ENCODE data around the gene SLC22A12. TPM values are rescaled to one million over a fixed set of nuclear protein-coding genes. Genes with fewer than 3 reads are reported as not detected.

The SLC22A12 gene
- total RNA-seq, 1 donor from 2014 or later, result not detected

DNA sequence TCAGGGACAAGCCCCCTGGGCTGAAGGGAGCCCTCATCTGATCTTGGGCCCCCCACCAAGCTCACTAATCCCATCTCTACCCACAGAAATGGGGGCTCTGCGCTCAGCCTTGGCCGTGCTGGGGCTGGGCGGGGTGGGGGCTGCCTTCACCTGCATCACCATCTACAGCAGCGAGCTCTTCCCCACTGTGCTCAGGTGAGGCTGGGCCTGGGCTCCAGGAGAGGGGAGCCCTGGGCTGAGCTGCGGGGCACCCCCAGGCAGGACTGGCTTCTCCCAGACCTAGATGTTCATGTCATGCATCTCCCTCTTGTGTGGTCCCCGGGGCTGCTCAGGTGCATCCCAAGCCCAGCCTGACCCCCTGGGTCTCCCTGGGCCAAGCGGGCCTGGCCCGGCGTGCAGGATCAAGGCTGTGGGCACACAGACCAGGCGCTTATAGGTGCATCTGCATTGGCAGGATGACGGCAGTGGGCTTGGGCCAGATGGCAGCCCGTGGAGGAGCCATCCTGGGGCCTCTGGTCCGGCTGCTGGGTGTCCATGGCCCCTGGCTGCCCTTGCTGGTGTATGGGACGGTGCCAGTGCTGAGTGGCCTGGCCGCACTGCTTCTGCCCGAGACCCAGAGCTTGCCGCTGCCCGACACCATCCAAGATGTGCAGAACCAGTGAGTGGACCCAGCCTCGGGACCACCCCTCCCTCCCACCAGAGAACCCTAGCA is 9.4 kb downstream of the SLC22A12 start:
- no peak for DNase-seq (ENCODE audit: low read depth)
- H3K4me3 ChIP-seq (ENCODE audit: low read depth, low read length), result no peak overlapping the region
- TF ChIP-seq, protein P1, sequence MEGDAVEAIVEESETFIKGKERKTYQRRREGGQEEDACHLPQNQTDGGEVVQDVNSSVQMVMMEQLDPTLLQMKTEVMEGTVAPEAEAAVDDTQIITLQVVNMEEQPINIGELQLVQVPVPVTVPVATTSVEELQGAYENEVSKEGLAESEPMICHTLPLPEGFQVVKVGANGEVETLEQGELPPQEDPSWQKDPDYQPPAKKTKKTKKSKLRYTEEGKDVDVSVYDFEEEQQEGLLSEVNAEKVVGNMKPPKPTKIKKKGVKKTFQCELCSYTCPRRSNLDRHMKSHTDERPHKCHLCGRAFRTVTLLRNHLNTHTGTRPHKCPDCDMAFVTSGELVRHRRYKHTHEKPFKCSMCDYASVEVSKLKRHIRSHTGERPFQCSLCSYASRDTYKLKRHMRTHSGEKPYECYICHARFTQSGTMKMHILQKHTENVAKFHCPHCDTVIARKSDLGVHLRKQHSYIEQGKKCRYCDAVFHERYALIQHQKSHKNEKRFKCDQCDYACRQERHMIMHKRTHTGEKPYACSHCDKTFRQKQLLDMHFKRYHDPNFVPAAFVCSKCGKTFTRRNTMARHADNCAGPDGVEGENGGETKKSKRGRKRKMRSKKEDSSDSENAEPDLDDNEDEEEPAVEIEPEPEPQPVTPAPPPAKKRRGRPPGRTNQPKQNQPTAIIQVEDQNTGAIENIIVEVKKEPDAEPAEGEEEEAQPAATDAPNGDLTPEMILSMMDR (conservative IDR thresholded peaks at IDR 0.05; ENCODE audit: low read depth, low read length), result no peak

- no peak for DNase-seq (ENCODE audit: low read depth)
- TF ChIP-seq, protein P1 (conservative IDR thresholded peaks at IDR 0.05; ENCODE audit: low read depth, low read length), result no peak
- H3K4me3 ChIP-seq (ENCODE audit: low read depth, low read length), result no peak overlapping the region
Observed at GRCh38 chr11:64601605-64602465, 10.8 kb downstream of the SLC22A12 start.

DNA sequence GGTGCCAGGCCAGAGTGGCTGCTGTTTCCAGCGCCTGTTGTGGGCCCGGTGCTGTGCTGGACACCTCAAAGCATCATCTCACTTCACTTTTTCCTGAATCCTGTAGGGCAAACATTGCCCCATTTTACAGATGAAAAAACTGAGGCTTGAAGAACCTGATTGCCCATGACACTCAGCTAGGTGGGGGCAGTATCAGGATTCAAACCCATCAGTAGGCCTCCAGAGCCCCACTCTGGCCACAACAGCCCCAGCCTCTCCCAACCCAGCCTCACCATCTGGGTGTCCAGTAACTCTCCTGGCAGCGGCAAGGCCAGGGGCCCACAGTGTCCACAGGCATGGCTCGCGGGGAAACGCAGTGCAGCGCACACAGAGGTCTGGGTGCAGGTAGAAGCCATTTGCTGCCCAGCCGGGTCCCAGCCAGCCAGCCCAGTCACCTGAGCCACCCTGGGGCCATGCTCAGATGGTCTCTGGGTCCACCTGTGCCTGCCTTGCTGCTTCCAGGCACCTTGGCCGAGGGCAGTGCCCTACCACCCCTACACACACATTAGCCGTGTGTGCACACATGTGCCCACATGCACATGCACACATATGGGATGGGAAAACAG is 11.5 kb downstream of the SLC22A12 start:
- no peak for DNase-seq (ENCODE audit: low read depth)
- TF ChIP-seq, protein P1 (conservative IDR thresholded peaks at IDR 0.05; ENCODE audit: low read depth, low read length), result no peak
- H3K4me3 ChIP-seq (ENCODE audit: low read depth, low read length), result no peak overlapping the region

DNA sequence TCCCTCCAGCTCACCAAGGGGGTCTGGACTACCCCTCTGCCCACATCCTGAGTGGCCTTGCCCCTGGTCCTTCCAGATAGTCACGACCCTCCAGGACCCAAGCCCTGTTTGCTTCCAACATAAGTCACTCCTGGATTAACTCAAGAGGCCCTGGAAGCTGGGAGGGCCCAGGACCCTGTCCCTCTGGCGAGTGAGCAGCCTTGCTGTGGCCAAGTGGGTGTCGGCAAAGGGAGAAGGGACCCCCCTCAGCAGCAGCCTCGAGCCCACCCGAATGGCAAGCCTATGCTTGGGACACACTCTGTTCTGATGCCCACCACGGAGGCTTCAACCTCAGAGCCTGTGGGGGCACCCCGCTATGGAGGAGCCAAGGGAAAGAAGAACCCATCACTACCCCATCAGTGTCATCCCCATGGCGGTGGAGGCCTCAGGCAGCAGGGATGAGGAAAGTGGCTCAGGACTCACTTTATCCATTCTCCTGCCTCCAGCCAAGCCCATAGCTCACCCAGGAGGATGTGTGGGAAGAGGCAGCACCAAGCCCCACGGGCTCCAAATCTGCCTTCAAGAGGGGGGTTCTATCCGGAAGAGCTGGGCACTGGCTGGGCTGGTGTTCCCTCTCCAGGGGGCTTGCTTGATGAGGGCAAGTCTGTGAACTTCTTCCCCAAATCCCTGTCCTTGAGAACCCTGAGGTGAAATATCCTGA is 12.5 kb downstream of the SLC22A12 start:
- TF ChIP-seq, protein P1 (conservative IDR thresholded peaks at IDR 0.05; ENCODE audit: low read depth, low read length), result no peak
- DNase-seq (ENCODE audit: low read depth), result no peak
- no peak overlapping the region for H3K4me3 ChIP-seq (ENCODE audit: low read depth, low read length)

DNA sequence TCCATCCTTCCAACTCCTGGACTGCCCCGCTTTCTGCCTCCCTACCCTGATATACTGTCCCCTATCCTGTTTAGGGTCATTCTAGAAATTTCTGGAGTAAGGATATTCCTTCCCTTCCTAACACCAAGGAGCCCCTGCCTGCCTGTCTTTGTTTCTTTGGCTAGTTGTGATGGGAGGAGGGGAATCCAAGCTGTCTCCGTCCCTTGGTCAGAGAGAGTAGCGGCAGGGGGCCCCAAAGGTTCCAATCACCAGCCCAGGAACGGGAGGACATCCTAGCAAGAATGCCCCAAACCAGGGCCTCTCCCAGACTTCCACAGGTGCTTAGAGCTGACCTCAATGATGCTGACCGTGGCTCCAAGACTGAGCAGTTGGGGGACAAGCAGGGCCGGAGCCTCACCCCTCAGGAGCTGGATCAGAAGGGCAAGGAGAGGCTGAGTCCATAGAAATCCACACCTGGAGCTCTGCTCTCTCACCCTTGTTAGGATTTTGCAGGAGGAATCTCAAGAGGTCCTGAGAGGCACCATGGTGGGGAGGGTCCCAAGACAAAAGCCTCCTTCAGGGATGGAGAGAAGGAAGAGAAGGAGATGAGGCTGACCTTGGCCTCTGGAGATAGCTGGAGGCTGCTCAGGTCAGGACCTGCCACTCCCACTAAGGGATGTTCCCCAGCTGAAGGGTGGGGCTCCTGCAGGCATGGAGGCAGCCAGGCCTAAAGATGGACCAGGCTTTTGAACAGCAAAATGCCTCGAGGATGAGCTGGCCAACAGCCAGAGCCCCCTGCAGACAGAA is 13.6 kb downstream of the SLC22A12 start:
- TF ChIP-seq, protein P1 (conservative IDR thresholded peaks at IDR 0.05; ENCODE audit: low read depth, low read length), result no peak
- no peak for DNase-seq (ENCODE audit: low read depth)
- no peak overlapping the region for H3K4me3 ChIP-seq (ENCODE audit: low read depth, low read length)

GRCh38 chr11:64605244-64605560 is 14.2 kb downstream of the SLC22A12 start:
- TF ChIP-seq, protein P1 (conservative IDR thresholded peaks at IDR 0.05; ENCODE audit: low read depth, low read length), result no peak
- no peak overlapping the region for H3K4me3 ChIP-seq (ENCODE audit: low read depth, low read length)
- no peak for DNase-seq (ENCODE audit: low read depth)

Measured in epithelial cell of proximal tubule (primary cell).